Left lobe of liver (tissue), 2 donors: ENCODE results near the gene SPRYD3. TPM values are rescaled to one million over a fixed set of nuclear protein-coding genes. Genes with fewer than 3 reads are reported as not detected.
"Not testable (repeated sequence)": the region's sequence is repeated elsewhere in the genome, so short reads cannot be mapped to it uniquely, and the experiment has no call there.

Source experiments
- ATAC-seq: fragments of 200-7000 bp; cut with Tn5 transposase; one replicate; pipeline ENCODE4 v1.9.1; 2020; ENCODE audit warnings: mild to moderate bottlenecking, moderate library complexity
- DNase-seq: peaks from one replicate; pipeline ENCODE4 v3.0.0-alpha.2; 2020; ENCODE audit warnings: low spot score
- total RNA-seq: library from RNA; stranded (reverse); gene quantifications from one replicate; pipeline ENCODE4 v1.2.1, GENCODE V29; 2021
- donor health status: DM: no; HTN: no; CAD: no; lungs with moderate emphysema.
- donor health status: DM: no; HTN: yes; CAD: no.

The SPRYD3 gene, protein sequence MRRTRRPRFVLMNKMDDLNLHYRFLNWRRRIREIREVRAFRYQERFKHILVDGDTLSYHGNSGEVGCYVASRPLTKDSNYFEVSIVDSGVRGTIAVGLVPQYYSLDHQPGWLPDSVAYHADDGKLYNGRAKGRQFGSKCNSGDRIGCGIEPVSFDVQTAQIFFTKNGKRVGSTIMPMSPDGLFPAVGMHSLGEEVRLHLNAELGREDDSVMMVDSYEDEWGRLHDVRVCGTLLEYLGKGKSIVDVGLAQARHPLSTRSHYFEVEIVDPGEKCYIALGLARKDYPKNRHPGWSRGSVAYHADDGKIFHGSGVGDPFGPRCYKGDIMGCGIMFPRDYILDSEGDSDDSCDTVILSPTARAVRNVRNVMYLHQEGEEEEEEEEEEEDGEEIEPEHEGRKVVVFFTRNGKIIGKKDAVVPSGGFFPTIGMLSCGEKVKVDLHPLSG
- total RNA-seq, result 16.2 TPM

DNA sequence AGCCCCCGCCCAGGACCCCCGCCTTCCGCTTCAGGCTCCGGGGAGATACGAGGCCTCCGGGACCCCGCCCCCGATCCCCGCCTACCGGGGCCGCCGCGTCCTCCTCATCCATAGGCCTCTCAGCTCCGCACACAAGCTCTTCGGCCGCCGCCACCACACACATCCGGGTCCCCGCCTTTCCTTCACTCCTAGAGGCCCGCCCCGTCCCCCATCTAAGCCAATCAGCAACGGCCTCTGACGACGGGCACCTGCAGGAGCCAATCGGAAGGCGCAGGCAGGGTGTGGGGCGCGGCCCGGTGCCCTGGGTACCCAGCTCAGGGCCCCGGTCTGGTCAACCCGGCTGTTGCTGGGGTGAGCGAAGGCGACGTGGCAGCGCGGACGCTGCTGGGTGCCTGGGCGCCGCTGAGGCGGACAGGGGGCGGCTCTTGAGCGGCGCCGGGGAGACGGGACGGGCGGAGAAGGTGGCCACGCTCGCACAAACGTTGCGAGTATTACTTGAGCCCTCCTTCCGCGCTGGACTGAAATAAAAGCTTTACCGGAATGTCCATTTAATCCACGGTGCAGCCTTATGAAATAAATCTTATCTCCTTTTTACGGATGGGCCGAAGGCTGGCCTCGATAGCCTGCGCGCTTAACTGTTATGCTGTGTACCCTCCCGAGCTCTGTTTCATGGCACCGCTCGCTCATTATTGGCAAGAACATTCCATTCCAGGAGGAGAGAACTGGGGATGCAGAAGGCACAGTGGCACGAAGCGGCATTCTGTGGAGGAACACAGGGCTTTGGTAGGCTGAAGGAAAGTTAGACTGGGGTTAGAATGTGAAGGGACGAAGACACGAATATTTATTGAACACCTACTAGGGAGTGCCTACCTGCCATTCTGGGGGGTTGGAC, at the start of gene SPRYD3:
SPRYD3 (minus strand) TSS at position 165 of the 892 bp plus-strand sequence; CDS start at position 108, 57 bp downstream.
- DNase-seq (peak; percentile 98), ATAC-seq (peak; percentile 98)

DNA sequence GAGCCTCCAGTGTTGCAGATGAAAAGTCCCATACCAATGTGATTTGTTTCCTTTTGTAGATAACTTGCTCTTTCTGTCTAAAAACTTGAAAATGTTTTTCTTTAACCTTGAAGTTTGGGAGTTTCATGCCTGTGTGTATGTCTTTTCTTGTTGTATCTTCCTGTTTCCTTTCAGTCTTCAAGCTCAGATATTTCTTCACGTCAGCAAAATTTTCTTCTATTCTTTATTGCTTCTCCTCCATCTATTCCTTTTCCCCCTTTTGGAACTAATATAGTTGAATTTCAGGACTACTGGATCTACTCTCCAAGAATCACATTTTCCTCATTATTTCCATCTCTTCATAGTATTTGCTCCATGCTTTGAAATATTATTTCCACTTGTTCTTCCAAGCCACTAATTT, 48.0 kb upstream of the SPRYD3 start:
- ATAC-seq, result no peak
- no peak for DNase-seq

DNA sequence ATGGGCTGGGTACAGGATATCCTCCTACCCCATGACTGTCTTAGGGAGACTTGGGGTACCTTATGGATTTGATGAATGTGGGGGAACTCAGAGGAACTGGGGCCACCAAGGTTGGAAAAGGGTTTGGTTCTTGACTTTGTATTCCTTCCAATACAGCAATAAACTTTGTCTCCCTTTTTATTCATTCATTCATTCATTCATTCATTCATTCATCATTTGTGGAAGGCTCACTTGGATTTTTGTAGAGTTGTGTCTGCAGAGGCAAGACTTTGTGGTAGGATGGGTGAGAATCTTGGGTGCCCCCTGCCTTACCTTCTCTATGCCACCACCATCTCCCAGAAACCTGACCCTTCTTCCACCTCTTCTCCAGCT, 45.1 kb upstream of the SPRYD3 start:
- no peak for ATAC-seq
- no peak for DNase-seq

DNA sequence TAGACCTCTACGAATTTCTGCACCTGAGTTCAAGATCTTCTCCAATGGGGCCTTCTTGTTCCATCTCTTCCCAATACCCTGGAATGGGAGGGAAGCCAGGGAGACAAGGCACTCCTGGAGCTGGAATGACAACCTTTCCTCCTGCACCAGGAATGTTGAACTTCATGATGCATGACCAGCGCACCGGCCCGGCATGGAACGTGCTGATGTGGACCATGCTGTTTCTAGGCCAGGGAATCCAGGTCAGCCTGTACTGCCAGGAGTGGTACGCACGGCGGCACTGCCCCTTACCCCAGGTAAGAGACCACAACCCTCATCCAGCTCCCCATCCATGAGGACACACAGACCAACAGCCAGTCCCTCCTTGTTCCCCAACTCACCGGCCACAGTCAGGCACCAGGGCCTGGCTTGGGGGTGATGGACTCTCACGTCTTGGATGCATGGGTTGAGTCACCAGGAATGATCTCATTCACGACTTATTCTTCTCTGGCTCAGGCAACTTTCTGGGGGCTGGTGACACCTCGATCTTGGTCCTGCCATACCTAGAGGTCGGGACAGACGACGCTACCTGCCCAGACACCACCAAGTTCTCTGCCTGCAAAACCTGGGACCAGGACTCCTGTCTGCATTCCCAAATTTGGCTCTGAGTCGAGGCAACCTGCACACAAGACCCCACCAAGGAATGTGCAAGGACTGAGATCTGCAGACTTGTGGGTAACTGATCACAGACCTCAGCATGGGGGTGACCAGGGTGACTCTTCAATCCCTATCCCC, 44.6 kb upstream of the SPRYD3 start:
- DNase-seq, result no peak
- ATAC-seq, result no peak

DNA sequence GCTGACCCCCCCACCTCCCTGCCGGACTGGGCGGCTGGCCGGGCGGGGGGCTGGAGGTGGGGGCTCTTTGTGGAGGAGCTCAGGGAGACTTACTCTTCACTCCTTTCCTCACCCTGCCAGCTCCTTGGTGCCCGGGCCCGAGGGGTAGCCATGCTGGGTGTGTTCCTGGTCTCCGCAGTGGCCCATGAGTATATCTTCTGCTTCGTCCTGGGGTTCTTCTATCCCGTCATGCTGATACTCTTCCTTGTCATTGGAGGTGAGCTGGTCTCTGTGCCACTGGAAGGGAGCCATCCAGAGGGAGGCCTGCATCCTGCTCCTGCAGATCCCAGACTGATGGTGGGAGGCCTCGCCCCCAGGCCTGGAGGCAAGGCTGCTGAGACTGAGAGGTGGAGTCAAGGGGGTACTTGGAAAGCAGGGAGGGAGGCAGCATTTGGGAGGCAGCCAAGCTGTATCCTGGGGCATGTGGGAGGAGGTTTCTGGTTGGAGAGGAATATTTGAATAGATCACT, 43.8 kb upstream of the SPRYD3 start:
- ATAC-seq (no peak), DNase-seq (no peak)

DNA sequence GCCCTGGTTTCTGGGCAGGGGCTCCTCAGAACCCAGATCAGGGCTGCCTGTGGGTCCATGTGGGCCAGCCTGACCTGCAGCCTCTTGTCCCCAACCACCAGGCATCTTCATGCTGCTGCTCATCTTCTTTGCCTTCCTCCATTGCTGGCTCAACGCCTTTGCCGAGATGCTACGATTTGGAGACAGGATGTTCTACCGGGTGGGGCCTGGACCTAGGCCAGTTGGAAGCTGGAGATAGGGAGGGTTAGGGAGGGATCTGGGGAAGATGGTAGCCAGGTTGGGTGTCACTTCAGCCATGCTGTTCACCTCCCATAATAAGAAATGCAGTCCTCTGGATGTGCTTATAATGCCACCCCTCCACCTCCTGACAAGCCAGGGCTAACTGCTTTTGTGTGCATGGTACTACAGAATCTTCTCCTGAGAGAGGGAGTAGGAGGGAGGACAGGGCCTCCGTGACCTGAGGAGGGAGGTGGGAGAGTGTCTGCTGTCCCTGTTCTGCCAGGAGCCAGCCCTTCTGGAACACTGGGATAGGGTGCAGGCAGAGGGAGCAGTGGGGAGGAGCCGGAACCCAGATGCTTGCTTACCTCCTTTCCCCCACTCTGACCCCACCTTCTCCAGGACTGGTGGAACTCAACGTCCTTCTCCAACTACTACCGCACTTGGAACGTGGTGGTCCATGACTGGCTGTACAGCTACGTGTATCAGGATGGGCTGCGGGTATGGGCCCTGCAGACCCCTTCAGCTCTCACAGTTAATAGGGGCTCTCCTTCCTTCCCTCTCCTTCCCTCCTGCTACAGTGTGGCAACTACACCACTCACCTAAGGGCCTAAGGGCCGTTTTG, 41.7 kb upstream of the SPRYD3 start:
- no peak for ATAC-seq
- no peak for DNase-seq

DNA sequence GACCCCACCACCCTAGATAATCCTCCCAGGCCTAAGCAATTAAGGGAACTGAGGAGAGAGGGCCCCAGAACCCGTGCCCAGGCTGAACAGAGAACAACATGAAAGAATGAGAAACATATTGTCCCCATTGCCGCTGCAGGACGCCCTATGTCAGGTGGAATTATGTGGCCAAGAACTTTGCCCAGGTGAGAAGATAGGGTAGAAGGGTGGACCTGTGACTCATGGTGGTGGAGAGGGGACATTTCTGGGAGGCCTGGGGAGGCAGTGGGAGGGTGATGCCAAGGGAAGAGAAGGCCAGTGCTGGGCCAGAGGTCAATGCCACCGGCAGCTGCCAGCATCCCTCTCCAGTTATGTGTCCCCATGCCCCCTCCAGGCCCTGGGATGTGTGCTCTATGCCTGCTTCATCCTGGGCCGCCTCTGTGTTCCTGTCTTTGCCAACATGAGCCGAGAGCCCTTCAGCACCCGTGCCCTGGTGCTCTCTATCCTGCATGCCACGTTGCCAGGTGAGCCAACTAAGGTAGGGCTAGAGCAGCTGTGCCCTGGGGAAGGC, 39.6 kb upstream of the SPRYD3 start:
- DNase-seq (no peak), ATAC-seq (no peak)

DNA sequence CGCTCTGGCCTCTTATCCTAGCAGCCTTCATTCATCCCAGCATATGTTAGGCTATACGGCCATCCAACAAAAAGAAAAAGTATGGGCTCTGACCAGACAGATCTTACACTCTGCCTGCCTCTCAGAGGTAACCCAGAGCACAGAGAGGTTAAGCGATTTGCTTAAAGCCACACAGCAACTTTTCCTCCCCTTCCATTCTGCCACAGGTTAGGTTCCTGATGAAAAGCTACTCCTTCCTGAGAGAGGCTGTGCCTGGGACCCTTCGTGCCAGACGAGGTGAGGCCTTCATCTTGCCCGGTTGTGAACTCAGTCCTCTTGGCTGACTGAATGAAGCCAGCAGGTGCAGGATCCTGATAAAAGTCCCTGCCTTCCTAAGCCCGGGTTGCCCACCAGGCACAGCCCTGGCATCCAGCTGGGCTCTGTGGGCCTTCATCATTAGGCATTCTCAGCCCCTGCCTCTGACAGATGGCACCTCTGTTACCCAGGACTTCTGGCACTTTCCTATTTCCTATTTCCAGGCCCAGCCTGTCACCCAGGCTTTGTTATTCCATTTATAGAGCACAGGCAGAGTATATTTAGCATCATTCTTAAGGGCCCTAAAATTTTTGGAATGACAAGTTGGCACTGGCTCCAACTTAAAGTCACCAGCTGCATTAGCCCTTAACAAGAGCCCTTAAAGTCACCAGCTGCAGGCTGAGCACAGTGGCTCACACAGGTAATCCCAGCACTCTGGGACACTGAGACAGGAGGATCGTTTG, 36.9 kb upstream of the SPRYD3 start:
- ATAC-seq (no peak), DNase-seq (no peak)

DNA sequence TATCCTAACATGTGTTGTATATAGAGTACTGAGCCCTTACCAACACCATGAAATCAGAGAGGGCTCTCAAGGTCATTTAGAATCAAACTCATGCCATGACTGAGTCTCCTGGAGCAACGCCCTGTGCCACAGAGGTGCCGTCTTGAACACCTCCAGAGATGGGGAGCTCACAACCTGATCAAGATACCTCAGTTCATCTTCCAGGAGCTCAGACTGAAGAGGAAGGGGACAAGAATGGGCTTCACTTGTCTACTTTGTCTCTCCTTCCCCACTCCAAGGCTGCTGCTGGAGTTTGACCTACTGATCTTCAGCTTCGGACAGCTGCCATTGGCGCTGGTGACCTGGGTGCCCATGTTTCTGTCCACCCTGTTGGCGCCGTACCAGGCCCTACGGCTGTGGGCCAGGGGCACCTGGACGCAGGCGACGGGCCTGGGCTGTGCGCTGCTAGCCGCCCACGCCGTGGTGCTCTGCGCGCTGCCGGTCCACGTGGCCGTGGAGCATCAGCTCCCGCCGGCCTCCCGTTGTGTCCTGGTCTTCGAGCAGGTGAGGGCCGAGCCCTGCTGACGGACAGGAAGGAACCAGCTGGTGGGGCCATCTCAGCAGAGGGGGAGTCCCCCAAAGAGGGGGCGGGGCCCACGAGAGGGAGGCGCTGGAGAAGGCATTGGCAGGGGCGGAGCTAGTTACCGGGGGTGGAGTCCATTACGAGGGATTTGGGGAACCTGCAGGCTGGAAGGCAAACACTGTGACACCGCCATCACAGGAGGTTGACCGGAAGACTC, 36.1 kb upstream of the SPRYD3 start:
- no peak for ATAC-seq
- DNase-seq, result no peak

DNA sequence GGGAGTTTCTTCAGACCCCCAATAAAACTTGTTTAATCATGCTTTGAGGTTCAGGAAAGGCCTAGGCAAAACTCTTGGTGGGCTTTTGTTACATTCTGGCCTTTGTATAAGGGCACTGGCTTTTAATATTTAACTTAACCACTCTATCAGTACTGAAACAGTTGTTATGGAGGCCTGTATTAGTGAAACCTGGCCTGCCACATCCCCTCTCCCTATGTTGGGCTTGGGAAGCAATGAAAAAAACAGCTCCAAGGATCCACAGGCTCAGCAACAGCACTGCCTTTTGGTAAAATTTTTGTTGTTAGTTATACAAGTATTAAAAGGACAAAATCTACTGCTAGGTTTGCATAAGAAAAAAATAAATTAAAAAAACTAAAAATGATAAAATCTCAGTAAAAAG, 34.8 kb upstream of the SPRYD3 start:
- no peak for DNase-seq
- no peak for ATAC-seq

DNA sequence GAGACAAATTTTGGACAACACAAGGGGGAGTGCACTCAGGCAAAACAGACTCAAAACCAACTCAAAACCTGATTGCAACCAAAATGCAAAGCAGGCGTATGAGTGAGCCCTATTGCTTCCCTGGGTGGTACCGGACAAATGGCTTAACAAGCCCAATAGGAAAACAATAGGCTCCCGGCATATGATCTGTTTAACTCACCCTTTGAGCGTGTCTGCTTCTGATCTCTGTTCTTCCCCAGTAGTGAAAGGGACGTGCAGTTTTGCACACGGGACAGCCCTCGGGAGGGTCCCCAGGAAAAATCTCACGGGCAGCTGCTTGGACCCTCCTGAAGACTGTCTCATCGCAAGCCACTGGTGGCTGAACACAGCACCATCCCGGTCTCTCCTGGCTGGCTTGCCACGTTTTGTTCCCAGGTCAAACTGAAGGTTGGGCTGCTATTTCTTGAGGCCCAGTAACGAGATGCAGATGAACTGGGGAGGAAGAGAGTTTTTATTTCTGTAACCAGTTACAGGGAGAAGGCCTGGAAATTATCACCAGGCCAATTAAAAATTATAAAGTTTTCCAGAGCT, 34.0 kb upstream of the SPRYD3 start:
- no peak for ATAC-seq
- DNase-seq, result no peak

DNA sequence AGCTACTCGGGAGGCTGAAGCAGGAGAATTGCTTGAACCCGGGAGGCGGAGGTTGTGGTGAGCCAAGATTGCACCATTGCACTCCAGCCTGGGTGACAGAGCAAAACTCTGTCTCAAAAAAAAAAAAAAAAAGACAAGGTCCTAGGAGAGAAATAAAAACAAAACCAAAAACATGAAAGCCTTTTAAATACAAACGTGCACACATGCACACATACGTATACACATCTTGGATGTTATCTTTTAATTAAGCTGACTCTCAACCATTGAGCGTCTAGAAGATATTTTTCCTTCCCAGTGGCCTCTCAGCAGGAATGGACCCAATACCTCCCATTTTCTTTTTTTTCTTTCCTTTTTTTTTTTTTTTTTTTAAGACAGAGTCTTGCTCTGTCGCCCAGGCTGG, 33.2 kb upstream of the SPRYD3 start:
- not testable (repeated sequence) for DNase-seq, ATAC-seq

DNA sequence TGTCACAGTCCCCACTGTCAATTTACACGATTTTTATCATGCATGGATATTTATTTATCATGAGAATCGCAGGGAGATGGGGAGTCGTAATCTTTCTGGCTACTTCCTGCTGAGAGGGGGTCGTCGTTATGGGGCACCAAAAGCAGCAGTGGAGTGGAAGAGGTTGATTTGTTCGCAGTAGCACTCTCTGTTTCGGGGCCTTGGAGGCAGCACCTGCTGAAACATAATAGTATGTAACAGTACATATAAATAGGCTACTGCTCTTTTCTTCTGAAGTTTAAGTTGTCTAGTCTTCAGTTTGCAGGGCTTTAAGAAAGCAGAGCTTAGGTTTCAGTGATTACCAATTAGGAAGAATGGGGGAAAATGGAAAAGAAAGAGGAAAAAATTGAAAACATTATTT, 27.9 kb upstream of the SPRYD3 start:
- DNase-seq, result no peak
- ATAC-seq, result no peak

DNA sequence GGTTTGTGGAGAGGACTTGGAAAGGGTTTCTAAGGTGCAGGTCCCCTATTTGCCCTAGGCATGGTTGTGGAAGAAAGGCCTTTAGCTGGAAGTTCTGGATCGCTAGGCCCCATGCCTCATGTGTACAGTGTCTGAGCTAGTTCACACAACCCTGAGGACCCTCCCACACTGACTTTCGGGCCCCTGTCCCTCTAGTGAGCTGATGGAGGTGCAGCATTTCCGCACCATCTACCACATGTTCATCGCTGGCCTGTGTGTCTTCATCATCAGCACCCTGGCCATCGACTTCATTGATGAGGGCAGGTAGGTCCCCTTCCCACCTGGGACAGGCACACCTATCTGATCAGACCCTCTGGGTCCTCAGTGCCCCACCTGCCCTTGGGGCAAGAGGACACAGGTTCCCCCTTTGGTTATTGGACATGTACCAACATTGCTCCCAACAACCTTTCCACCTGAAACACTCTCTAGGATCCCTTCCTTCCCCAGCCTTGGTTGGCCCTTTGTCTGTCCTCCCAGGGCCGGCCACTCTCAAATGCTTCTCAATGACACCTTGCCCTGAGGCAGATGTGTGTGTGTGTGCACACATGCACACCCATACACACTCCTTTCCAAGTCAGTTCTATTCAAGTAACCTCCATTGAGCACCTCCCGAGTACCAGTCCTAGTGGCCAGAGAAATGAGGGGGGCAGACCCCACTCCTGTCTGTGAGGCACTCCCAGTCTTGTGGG, 26.7 kb upstream of the SPRYD3 start:
- ATAC-seq, result no peak
- DNase-seq, result no peak

DNA sequence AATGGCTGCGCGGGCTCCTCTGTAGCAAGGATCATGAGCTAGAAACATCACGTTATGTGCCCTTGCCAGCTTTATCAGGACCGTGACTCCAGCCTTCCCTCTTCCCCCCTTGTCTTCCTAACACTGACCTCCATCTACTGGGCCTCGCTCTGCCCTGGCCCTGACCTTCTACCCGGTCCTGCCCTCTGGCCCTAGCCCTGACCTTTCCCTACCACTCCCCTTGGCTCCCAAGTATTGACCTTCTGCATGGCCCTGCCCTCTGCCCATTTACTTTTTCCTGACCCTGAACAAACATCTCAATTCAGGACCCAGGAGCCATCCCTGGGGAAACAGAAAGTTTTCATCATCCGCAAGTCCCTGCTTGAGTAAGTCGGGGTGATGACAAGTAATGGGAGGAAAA, 26.1 kb upstream of the SPRYD3 start:
- DNase-seq, result no peak
- ATAC-seq, result peak; percentile 24

DNA sequence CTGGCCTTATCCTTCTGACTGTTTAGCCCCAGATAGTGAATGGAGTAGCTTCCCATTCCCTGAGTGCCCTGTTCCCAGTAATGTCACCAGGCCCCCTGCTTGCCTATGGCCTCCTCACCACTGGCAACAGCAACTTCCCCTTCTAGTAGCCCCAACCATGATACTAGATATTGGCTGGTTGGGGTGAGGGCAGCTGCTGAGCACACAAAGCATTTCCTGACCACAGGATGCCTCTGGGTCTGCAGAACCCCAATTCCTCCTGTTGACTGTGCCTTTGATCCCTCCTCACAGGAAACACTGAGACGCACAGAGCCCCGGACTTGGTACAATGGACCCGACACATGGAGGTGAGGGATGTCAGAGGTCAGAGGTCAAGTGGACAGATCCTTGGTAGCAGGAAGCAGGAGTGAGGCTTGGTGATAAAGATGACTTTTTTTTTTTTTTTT, 24.7 kb upstream of the SPRYD3 start:
- ATAC-seq (peak; percentile 9), DNase-seq (no peak)
